Measurements from ENCODE around the gene ZNF787.

ZNF787 gene

GRCh38 chr19:56146904-56147303 lies 25.8 kb upstream of the ZNF787 start:
- no peak for DNase-seq (ENCODE audit: low read depth in 1 of 2, low spot score in 1 of 2)
- Histone ChIP-seq H3K27ac (replicated peaks) (no peak overlapping the region), H3K27me3 (ENCODE audit: insufficient read depth, poor library complexity, severe bottlenecking) (no peaks in the 10 kb centered on the region), H3K4me3 (replicated peaks; ENCODE audit: insufficient read depth, low read length) (no peak overlapping the region)
- TF ChIP-seq CTCF (IDR thresholded peaks at IDR 0.05; ENCODE audit: insufficient read depth, low read length) (no peak), GABPA (IDR thresholded peaks at IDR 0.05; ENCODE audit: low read depth) (no peak), SPI1 (IDR thresholded peaks at IDR 0.05; ENCODE audit: borderline replicate concordance, low read depth) (no peak)

- H3K4me3 ChIP-seq (replicated peaks; ENCODE audit: insufficient read depth, low read length): no peak overlapping the region
- TF ChIP-seq POLR2AphosphoS5 (IDR thresholded peaks at IDR 0.05; ENCODE audit: low read depth) (no peak), GABPA (IDR thresholded peaks at IDR 0.05; ENCODE audit: low read depth) (no peak), SPI1 (IDR thresholded peaks at IDR 0.05; ENCODE audit: borderline replicate concordance, low read depth) (no peak), REST (IDR thresholded peaks at IDR 0.05; ENCODE audit: insufficient replicate concordance, low read depth) (no peak), CTCF (IDR thresholded peaks at IDR 0.05; ENCODE audit: insufficient read depth, low read length) (no peak)
- no peak overlapping the region for H3K27ac ChIP-seq (replicated peaks)
- no peak for DNase-seq (ENCODE audit: low read depth in 1 of 2, low spot score in 1 of 2)
- no peaks in the 10 kb centered on the region for H3K27me3 ChIP-seq (ENCODE audit: insufficient read depth, poor library complexity, severe bottlenecking)
These were observed 24.6 kb upstream of the ZNF787 start for GRCh38 chr19:56145698-56146097.

GRCh38 chr19:56144831-56145230 lies 23.7 kb upstream of the ZNF787 start:
- no peak for TF ChIP-seq GABPA (IDR thresholded peaks at IDR 0.05; ENCODE audit: low read depth)
- TF ChIP-seq POLR2AphosphoS5 (IDR thresholded peaks at IDR 0.05; ENCODE audit: low read depth): no peak
- TF ChIP-seq SPI1 (IDR thresholded peaks at IDR 0.05; ENCODE audit: borderline replicate concordance, low read depth): no peak
- TF ChIP-seq CTCF (IDR thresholded peaks at IDR 0.05; ENCODE audit: insufficient read depth, low read length): no peak
- no peak for TF ChIP-seq REST (IDR thresholded peaks at IDR 0.05; ENCODE audit: insufficient replicate concordance, low read depth)

GRCh38 chr19:56144376-56144775 lies 23.3 kb upstream of the ZNF787 start:
- peak in 1 of 2 experiments; percentile 38 for DNase-seq (ENCODE audit: low read depth in 1 of 2, low spot score in 1 of 2)
- no peak for TF ChIP-seq REST (IDR thresholded peaks at IDR 0.05; ENCODE audit: insufficient replicate concordance, low read depth)
- TF ChIP-seq POLR2AphosphoS5 (IDR thresholded peaks at IDR 0.05; ENCODE audit: low read depth): no peak
- TF ChIP-seq GABPA (IDR thresholded peaks at IDR 0.05; ENCODE audit: low read depth): no peak
- TF ChIP-seq CTCF (IDR thresholded peaks at IDR 0.05; ENCODE audit: insufficient read depth, low read length): no peak
- TF ChIP-seq SPI1 (IDR thresholded peaks at IDR 0.05; ENCODE audit: borderline replicate concordance, low read depth): no peak
- no peak overlapping the region for H3K4me3 ChIP-seq (replicated peaks; ENCODE audit: insufficient read depth, low read length)

More at GRCh38 chr19:56144831-56145230, 23.7 kb upstream of the ZNF787 start:
- no peak for DNase-seq (ENCODE audit: low read depth in 1 of 2, low spot score in 1 of 2)
- no peak overlapping the region for H3K27ac ChIP-seq (replicated peaks)
- no peaks in the 10 kb centered on the region for H3K27me3 ChIP-seq (ENCODE audit: insufficient read depth, poor library complexity, severe bottlenecking)
- H3K4me3 ChIP-seq (replicated peaks; ENCODE audit: insufficient read depth, low read length): no peak overlapping the region

More at GRCh38 chr19:56144376-56144775, 23.3 kb upstream of the ZNF787 start:
- Histone ChIP-seq H3K27ac (replicated peaks) (no peak overlapping the region), H3K27me3 (ENCODE audit: insufficient read depth, poor library complexity, severe bottlenecking) (no peaks in the 10 kb centered on the region)
